Right atrium auricular region (tissue), 2 donors: ENCODE results near the gene POLR2A. TPM values are rescaled to one million over a fixed set of nuclear protein-coding genes. Genes with fewer than 3 reads are reported as not detected.
A peak's percentile ranks its signal among the peaks of the same experiment; 100 is the strongest.

Source experiments
- DNase-seq: peaks from one replicate; pipeline ENCODE4 v3.0.0-alpha.2; 2019; ENCODE audit warnings: low spot score
- H3K27ac ChIP-seq, 2 donors: fragments of 200-600 bp; sonication (generic); 1 replicate in 1 of 2; 2 replicates in 1 of 2; pipeline ENCODE4 v1.5.1; 2016 to 2019
- H3K27me3 ChIP-seq, 2 donors: fragments of 200-600 bp; sonication (generic); one replicate each; pipeline versions ENCODE4 v1.5.1 to v1.6.0; 2017 to 2019
- H3K36me3 ChIP-seq: fragments of 200-600 bp; sonication (generic); one replicate; pipeline ENCODE4 v1.5.1; 2016
- H3K4me1 ChIP-seq, 2 donors: fragments of 200-600 bp; sonication (generic); one replicate each; pipeline versions ENCODE4 v1.5.1 to v1.6.0; 2017 to 2019
- H3K4me3 ChIP-seq, 2 donors: fragments of 200-600 bp; sonication (generic); 1 replicate in 1 of 2; 2 replicates in 1 of 2; pipeline ENCODE4 v1.5.1; 2017 to 2019; ENCODE audit warnings: mild to moderate bottlenecking in 1 of 2, moderate library complexity in 1 of 2
- H3K9me3 ChIP-seq, 2 donors: fragments of 200-600 bp; sonication (generic); one replicate each; pipeline ENCODE4 v1.5.1; 2019
- CTCF ChIP-seq, 2 donors: fragments of 200-600 bp; sonication (generic); IDR thresholded peaks; one replicate each; pipeline ENCODE4 v1.5.1; 2019; ENCODE audit warnings: antibody characterized with exemption in 2 of 2
- total RNA-seq, 2 donors: library from RNA; depleted of rRNA; stranded (reverse); fragments of >200 nt; gene quantifications; one replicate each; pipeline ENCODE4 v1.1.0, GENCODE V29; 2016

Gene POLR2A
- total RNA-seq, 2 donors from 2014 or later, result 28.4 to 41.2 TPM

DNA sequence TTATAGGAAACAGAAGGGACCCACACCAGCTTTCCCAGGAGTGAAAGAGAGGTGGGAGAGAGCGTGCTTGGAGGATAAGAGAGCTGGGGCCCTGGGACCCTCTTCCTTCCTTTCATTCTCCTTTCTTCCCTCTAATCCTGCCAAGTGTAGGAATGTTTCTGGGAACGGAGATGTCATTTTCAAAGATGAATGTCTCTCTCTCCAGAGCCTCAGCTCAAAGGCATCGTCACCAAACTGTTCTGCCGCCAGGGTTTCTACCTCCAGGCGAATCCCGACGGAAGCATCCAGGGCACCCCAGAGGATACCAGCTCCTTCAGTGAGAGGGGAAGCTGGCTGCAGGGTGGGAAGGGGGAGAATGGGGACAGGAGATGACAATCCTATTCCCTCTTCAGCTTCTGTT lies 42.9 kb upstream of the POLR2A start:
- TF ChIP-seq CTCF (IDR thresholded peaks at IDR 0.05), result no peak
- H3K27ac ChIP-seq, result peak overlapping the region; percentile 83 to 84
- no peak for DNase-seq
- H3K36me3 ChIP-seq, result no peaks in the 10 kb centered on the region
- H3K27me3 ChIP-seq, result peaks cover 0 to 9% of the 10 kb centered on the region in 2 donors
- peaks cover 0 to 64% of the 10 kb centered on the region in 2 donors for H3K4me1 ChIP-seq
- H3K4me3 ChIP-seq, result no peak overlapping the region
- H3K9me3 ChIP-seq, result no peaks in the 10 kb centered on the region

DNA sequence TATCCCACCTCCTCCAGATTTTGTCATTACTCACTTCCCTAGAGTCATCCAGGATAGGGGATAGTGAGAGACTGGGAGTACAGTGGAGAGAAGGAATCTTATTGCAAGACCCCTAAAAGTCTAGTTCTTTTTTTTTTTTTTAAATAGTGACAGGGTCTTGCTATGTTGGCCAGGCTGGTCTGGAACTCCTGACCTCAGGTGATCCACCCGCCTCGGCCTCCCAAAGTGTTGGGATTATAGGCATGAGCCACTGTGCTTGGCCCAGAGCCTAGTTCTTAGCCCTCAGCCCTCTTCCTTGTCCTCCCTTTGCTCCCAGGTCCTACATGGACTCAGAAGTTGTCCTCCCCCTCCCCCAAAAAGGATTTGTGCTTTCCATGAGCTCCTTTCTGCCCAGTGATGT lies 42.0 kb upstream of the POLR2A start:
- H3K9me3 ChIP-seq, result no peaks in the 10 kb centered on the region
- no peaks in the 10 kb centered on the region for H3K36me3 ChIP-seq
- peaks cover 0 to 9% of the 10 kb centered on the region in 2 donors for H3K27me3 ChIP-seq
- no peak overlapping the region for H3K4me3 ChIP-seq
- no peak for DNase-seq
- peaks cover 0 to 61% of the 10 kb centered on the region in 2 donors for H3K4me1 ChIP-seq
- no peak for TF ChIP-seq CTCF (IDR thresholded peaks at IDR 0.05)
- no peak overlapping the region for H3K27ac ChIP-seq

DNA sequence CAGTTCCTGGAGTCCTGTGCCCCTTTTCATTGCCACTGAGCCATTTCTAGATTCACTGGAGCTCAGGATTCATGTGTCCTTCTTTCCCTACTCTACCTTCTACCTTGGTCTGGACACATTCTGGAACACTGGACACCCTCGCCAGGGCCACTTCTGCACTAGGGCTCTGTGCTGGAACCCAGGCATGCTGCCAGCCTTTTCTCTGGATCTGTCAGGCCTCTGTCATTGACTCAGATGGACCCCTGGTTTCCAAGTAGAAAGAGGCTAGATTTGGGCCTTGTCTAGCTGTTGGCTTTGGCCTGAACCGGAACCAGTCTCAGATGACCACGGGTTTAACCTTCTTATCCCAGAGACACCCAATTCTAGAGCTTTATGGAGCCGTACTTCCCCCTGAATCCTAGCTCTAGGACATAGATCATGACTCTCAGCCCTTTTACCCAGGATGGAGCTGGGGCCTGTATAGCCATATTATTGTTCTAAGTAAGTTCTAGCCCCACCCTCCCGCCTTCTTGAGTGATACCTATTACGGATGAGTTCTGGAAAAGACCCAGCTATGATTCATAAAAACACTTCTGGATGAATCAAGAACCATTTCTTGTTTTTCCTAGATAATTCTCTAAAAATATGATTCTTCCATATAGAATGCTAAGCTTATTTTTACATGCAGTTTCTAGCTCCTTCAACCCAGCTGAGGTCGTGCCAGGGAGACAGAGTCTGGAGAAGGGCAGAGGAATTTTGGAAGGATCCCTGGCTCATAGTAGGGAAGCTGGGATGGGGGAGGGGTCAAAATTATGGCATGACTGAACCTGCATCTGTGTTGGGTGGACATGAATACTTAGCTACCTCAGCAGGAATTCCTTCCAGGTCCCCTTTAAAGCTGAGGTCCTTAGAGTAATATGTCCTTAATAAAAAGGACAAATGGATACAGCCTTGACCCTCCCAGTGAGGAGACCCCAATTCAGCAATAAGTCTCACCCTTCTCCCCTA lies 40.4 kb upstream of the POLR2A start:
- no peak for DNase-seq
- no peak for TF ChIP-seq CTCF (IDR thresholded peaks at IDR 0.05)
- H3K36me3 ChIP-seq, result no peaks in the 10 kb centered on the region
- H3K27me3 ChIP-seq, result peaks cover 0 to 9% of the 10 kb centered on the region in 2 donors
- no peaks in the 10 kb centered on the region for H3K9me3 ChIP-seq
- no peak overlapping the region for H3K4me3 ChIP-seq
- H3K4me1 ChIP-seq, result peaks cover 0 to 45% of the 10 kb centered on the region in 2 donors
- peak overlapping the region; percentile 85 to 88 for H3K27ac ChIP-seq

DNA sequence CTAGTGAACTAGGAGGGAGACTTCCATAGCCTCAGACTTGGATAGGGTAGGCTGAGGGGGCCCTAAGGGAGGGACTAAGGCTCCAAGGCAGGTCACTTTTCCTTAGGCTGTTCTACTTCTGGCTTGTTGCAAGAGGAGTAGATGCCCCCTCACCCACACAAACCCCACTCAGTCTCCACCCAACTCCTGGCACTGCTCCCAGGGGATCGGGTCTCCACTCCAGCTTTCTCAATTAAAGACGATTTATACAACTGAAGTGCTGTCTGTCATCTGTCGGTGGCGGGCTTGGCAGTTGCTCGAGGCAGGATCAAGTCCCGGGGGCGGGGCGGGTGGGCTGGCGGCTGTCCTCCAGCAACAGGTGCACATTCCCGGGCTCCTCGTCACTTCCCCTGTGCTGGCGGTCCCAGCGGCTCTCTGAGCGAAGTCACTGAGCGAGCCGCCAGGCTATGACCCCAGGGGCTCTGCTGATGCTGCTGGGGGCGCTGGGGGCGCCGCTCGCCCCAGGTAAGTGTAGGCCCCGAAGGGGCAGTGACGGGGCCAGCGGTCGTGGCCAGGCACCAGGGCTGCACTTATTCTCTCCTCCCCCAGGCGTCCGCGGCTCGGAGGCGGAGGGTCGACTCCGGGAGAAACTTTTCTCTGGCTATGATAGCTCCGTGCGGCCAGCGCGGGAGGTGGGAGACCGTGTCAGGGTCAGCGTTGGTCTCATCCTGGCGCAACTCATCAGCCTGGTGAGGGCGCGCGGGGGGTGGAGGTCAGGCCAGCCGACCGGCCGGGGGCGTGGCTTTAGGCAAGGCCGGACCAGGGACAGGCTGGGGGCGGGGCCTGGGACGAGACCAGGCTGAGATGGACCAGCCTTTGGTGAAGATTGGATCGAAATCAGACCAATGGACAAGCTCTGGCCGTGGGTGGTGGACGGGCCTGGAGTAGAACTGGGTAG lies 39.2 kb upstream of the POLR2A start, which contains the start of gene CHRNB1:
CHRNB1 (plus strand) TSS at position 380 of the 937 bp plus-strand sequence; CDS start at position 447, 67 bp downstream.
- DNase-seq, result peak; percentile 76
- H3K27me3 ChIP-seq, result peaks cover 0 to 2% of the 10 kb centered on the region in 2 donors
- H3K4me3 ChIP-seq, result peak within 1 kb of the TSS; percentile 44 to 59
- peak within 1 kb of the TSS; percentile 85 to 88 for H3K27ac ChIP-seq
- peak in 1 of 2 donors; percentile 34 for TF ChIP-seq CTCF (IDR thresholded peaks at IDR 0.05)
- H3K9me3 ChIP-seq, result no peaks in the 10 kb centered on the region
- H3K36me3 ChIP-seq, result no peaks in the 10 kb centered on the region
- peaks cover 0 to 34% of the 10 kb centered on the region in 2 donors for H3K4me1 ChIP-seq

- Histone ChIP-seq H3K27me3 (no peaks in the 10 kb centered on the region), H3K4me3 (peak overlapping the region; percentile 44 to 59)
- no peak for DNase-seq
Observed at GRCh38 chr17:7445619-7445968, 38.6 kb upstream of the POLR2A start.

More at GRCh38 chr17:7445619-7445968, 38.6 kb upstream of the POLR2A start:
- H3K4me1 ChIP-seq, result peaks cover 0 to 27% of the 10 kb centered on the region in 2 donors
- no peaks in the 10 kb centered on the region for H3K36me3 ChIP-seq
- no peaks in the 10 kb centered on the region for H3K9me3 ChIP-seq
- no peak for TF ChIP-seq CTCF (IDR thresholded peaks at IDR 0.05)
- peak overlapping the region; percentile 85 to 88 for H3K27ac ChIP-seq
